GM23338 (cell line): ENCODE results near the gene FDXACB1.

ENCODE experiments used
- CTCF ChIP-seq, 2 experiments: fragments of 200-600 bp in 1 of 2; sonication (generic) in 1 of 2; conservative IDR thresholded peaks; 2 replicates each; pipeline versions ENCODE4 v1.5.1 to v1.6.1; 2016 to 2017; ENCODE audit warnings: antibody characterized with exemption in 2 of 2, low read depth in 2 of 2, mild to moderate bottlenecking in 2 of 2, moderate library complexity in 1 of 2
- ETS1 ChIP-seq: IDR thresholded peaks from 2 replicates; pipeline ENCODE4 v1.6.1; 2016; ENCODE audit warnings: antibody characterized with exemption
- EZH2phosphoT487 ChIP-seq: fragments of 200-600 bp; sonication (generic); IDR thresholded peaks from one replicate; pipeline ENCODE4 v1.8.1; 2018; ENCODE audit warnings: antibody characterized with exemption; ENCODE audit not compliant: unreplicated experiment
- REST ChIP-seq: IDR thresholded peaks from one replicate; pipeline ENCODE4 v1.6.1; 2018; ENCODE audit warnings: antibody characterized with exemption; ENCODE audit not compliant: unreplicated experiment

GRCh38 chr11:111921541-111922230, 42.7 kb upstream of the FDXACB1 start:
- TF ChIP-seq CTCF (conservative IDR thresholded peaks at IDR 0.05; ENCODE audit: low read depth in 2 of 2) (no peak), EZH2phosphoT487 (no peak), ETS1 (no peak), REST (no peak)
